Measurements from ENCODE around the gene IER2. TPM values are rescaled to one million over a fixed set of nuclear protein-coding genes. Genes with fewer than 3 reads are reported as not detected.
"Not testable (repeated sequence)": the region's sequence is repeated elsewhere in the genome, so short reads cannot be mapped to it uniquely, and the experiment has no call there.

IER2 gene
- polyA plus RNA-seq, 3 donors, result 77.9 to 128 (median 96.6) TPM

DNA sequence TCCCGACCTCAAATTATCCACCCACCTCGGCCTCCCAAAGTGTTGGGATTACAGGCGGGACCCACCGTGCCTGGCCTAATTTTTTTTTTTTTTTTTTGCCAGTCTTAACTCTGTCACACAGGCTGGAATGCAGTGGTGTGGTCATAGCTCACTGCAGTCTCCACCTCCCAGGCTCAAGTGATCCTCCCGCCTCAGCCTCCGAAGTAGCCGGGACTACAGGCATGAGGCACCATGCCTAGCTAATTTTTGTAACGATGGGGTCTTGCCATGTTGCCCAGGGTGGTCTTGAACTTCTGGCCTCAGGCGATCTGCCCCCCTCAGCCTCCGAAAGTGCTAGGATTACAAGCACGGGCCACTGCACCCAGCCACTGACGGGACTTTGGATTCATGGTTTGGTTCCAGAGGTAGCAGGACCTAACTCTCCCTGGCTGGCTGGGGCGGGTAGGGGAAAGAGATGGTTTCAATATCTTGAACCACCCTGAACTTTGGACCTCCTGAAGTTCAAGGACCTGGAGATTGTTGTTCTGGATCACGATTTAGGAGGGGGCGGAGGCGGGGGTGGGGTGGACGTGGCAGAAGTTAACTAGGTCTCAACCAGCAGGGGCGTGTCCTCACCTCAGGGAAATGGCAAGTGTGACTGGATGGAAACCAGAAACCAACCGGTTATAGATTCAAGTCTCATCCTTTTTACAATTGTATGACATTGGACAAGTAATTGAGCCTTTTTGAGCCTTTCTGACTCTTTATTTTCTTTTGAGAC, 40.8 kb downstream of the IER2 start:
- DNase-seq (ENCODE audit: low read depth in 3 of 3, low spot score in 2 of 3), result no peak

- DNase-seq (ENCODE audit: low read depth in 3 of 3, low spot score in 2 of 3), result no peak
Measured at GRCh38 chr19:13195678-13196077, 45.5 kb downstream of the IER2 start.

GRCh38 chr19:13198634-13199033, 48.4 kb downstream of the IER2 start:
- DNase-seq (ENCODE audit: low read depth in 3 of 3, low spot score in 2 of 3), result no peak

DNA sequence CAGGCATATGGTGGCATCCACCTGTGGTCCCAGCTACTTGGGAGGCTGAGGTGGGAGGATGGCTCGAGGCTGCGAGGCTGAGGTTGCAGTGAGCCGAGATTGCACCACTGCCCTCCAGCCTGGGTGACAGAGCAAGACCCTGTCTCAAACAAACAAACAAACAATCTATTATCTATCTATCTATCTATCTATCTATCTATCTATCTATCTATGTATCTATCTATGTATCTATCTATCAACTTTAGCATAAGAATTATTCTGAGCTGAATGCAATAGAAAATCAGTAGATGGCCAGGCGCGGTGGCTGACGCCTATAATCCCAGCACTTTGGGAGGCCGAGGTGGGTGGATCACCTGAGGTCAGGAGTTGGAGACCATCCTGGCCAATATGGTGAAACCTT, 51.9 kb downstream of the IER2 start:
- DNase-seq (ENCODE audit: low read depth in 3 of 3, low spot score in 2 of 3), result not testable (repeated sequence)

Other genes with a start within 250 kb of the IER2 start
- 1 to 10 TPM; 1.7 to 3.6 (median 2.7) TPM for gene SYCE2, start 231.1 kb upstream of the IER2 start, polyA plus RNA-seq (ENCODE audit: insufficient read length in 3 of 3)
- gene FARSA, start 216.7 kb upstream of the IER2 start, polyA plus RNA-seq (ENCODE audit: insufficient read length in 3 of 3), result 10 to 100 TPM; 42.7 to 49.7 (median 42.7) TPM
- gene CALR, start 211.8 kb upstream of the IER2 start, polyA plus RNA-seq (ENCODE audit: insufficient read length in 3 of 3), result 1,000 to 10,000 TPM in 1 of 3 donors, 100 to 1,000 TPM in 2; 833 to 1,059 (median 960) TPM
- gene RAD23A, start 204.5 kb upstream of the IER2 start, polyA plus RNA-seq (ENCODE audit: insufficient read length in 3 of 3), result 10 to 100 TPM; 59.3 to 69.3 (median 61.7) TPM
- gene GADD45GIP1, start 193.2 kb upstream of the IER2 start, polyA plus RNA-seq (ENCODE audit: insufficient read length in 3 of 3), result 10 to 100 TPM; 28.0 to 33.3 (median 30.6) TPM
- under 1 TPM in 2 of 3 donors, not detected in 1; 0.11 to 0.15 TPM for gene DAND5, start 180.8 kb upstream of the IER2 start, polyA plus RNA-seq (ENCODE audit: insufficient read length in 3 of 3)
- gene NFIX, start 154.9 kb upstream of the IER2 start, polyA plus RNA-seq (ENCODE audit: insufficient read length in 3 of 3), result 10 to 100 TPM; 13.3 to 15.0 (median 14.2) TPM
- 1 to 10 TPM; 3.2 to 5.5 (median 3.5) TPM for gene LYL1, start 47.6 kb upstream of the IER2 start, polyA plus RNA-seq (ENCODE audit: insufficient read length in 3 of 3)
- gene TRMT1, start 33.7 kb upstream of the IER2 start, polyA plus RNA-seq (ENCODE audit: insufficient read length in 3 of 3), result 10 to 100 TPM; 30.8 to 34.5 (median 32.0) TPM
- gene NACC1, start 32.1 kb upstream of the IER2 start, polyA plus RNA-seq (ENCODE audit: insufficient read length in 3 of 3), result 10 to 100 TPM; 18.3 to 23.9 (median 21.2) TPM
- gene STX10, start within 50 bp of the IER2 start, polyA plus RNA-seq (ENCODE audit: insufficient read length in 3 of 3), result 10 to 100 TPM; 53.4 to 61.6 (median 59.8) TPM

All from right renal cortex interstitium (tissue), 3 donors.